IPS-NIHi7 (cell line): Measurements from ENCODE around the gene IL1RAP.

ENCODE experiments used
- DNase-seq: peaks from one replicate; pipeline ENCODE4 v3.0.0; 2012; ENCODE audit warnings: mixed read lengths; ENCODE audit errors: extremely low spot score

IL1RAP gene

DNA sequence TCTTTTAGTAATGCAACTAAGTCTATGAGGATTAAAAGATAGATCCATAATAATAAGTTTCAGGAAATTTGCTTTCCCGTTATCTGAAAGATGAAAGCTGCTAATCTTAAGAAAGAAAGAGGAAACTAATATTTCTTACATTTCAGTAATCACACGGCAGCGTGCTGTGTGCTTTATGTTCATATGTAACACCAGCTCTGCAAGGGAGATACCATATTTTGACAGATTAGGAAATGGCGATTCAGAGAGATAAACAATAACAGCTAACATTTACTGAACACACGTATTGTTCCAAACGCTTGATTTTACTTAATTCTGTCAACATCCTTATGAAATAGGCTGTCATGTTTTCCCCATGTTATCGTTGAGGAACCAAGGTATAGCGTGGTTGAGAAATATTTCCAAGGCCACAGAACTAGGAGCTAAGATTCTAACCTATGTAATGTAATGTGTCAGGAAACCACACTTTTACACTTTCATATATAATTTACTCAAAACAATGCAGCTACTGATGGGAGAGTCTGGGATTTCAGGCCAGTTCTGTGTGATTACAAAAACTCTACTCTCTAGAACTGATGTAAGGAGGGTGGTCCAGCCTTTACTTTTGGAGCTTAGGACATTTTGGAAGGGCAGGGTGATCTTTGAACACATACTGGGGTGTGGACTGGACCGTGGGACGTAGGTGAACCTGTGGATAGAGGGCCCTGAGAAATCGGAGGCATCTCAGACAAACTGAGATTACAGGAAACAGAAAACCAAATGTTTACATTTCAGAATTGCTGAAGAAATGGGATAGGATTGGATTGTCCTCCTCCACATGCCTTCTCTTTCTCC, 100.6 kb downstream of the IL1RAP start:
- DNase-seq, result no peak

DNA sequence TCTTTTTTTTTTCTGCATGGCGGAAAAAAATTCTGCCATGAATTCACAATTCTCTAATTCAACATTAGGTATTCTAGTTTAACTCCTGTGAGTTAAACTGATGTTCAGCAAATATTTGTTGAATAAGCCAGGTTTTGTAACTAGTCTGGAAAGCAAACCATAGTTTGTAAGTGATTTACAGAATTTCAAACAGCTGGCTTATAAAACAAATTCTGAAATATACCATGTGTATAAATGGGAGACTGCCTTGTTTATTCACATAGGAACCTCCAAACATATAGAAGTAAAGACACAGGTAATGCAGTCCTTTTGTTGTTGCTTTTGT, 101.1 kb downstream of the IL1RAP start:
- DNase-seq, result no peak

DNA sequence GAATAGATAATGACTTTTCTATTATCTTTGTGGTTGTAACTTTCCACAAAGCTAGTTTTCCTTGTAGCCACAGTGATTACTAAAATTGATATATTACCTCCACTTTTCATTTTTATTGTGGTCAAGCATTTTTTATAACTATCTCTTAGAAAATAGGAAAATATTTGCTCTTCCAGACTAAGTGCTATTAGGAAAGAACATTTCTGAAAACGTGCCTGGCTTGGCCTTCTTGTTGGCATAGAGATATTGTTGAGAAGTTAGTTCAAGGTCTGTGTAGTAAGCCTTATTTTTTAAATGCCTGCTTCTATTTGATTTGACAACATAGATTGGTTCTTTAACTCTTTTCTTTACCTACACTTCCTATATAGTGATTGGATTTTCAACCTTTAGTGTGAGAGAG, 101.7 kb downstream of the IL1RAP start:
- DNase-seq, result no peak

DNA sequence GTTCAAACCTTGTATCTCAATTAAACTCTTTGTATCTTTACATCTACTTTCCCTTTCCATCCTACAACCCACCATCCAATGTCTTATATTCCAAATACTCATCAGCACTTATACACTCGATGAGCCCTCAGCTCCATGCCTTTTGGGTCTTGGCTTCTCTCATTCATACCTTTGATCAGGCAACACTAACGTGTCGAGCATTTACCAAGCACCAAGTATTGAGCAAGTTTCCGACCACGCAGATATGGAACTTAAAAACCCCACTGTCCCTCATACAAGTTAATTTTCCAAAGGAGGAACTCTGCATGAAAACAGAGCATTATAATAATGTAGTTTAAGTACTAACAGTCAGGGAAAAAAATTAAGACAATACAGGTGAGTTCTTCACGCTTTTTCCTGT, 102.8 kb downstream of the IL1RAP start:
- DNase-seq, result no peak

DNA sequence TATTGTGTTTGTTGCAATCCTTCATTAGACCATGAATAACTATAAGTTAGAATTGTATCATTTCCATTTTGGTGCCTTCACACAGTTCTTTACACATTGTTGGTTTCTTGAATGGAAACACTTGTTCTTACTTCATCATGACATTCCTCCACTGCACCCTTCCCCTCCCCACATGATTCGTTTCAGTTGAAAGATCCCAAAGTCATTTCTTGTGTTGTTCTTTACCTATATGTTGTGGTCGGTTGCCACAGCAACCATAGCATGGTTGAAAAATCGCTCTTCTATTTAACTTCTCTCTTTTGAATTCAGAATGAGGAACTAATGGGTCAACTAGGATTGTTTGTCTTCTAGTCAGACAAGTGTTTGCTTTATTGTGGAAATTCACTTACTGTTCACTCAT, 103.3 kb downstream of the IL1RAP start:
- no peak for DNase-seq

GRCh38 chr3:190618330-190619030, 104.6 kb downstream of the IL1RAP start:
- DNase-seq, result no peak

DNA sequence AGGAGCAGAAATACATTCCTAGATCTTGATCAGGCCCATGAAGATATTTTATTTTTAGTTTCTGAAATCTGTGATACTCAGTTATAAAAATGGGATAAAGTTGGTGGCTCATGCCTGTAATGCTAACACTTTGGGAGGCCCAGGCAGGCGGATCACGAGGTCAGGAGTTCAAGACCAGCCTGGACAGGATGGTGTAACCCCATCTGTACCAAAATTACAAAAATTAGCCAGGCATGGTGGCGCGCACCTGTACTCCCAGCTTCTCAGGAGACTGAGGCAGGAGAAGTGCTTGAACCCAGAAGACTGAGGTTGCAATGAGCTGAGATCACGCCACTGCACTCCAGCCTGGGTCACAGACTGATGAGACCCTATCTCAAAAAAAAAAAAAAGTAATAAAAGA, 105.5 kb downstream of the IL1RAP start:
- no peak for DNase-seq

DNA sequence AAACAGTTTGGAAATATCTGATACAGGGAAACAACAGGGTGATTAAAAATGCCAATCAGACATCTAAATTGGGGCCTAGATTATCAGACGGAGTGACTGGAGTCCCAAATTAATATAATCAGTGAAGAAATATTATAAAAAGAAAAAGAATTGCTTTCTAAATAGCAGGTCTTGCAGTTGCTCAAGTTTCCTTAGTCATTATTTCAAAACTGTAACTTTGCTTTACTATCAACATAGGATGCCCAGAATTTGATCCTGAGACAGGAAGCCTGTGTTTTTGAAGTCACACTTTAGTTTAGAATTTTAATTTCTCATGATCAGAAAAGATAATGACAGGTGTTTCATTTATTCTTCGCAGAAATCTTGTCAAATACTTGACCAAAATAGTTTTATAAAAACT, 105.9 kb downstream of the IL1RAP start:
- no peak for DNase-seq

DNA sequence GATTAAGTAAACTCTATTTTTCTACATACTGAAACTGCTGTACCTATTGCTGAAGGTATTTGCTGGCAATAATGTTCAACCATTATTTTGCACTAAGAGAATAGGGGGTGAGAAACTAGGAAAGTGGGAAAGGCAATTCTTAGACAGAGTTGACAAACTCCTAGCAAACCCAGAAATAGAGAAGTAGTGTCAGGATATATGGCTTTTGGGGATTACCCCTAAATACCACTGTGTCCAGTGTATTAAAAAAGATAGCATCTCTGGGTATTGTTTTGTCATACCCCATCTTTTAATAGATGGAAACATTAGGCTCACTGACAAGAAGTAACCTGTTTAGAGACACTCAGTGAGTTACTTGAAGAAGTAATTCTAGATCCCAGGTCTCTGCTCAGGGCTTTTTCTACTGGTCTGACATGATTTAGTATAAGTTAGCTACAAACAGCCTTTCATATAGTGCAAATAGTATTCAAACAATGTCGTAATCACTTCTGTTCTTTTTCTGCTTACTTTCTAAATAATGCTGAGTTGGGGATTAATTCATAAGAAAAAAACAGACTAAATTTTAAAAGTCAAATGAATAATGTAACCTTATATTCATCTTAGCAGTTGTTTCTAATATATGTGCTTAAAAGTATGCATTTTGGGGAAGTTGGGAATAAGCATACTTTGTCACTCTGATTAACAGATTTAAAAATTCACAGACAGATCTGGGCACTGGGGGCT, 107.2 kb downstream of the IL1RAP start:
- no peak for DNase-seq

GRCh38 chr3:190621927-190622326, 108.0 kb downstream of the IL1RAP start:
- no peak for DNase-seq

DNA sequence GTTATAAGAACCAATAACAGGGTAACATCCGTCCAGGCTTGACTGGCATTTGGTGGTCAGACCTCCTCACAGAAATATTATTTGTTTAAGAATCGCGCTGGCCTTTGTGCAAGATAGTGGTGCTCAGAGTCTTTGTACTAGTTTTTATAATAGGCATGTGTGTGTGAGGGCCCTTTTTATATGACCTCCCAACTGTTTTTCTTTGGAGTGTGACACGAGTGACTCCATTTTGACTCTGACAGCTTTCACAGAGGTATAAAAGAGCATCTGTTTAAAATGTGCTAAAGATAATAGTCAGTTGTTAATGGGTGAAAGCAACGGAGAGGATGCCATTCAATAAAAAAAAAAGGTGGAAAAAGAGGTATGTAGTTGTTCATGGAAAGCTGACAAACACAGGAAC, 110.4 kb downstream of the IL1RAP start:
- DNase-seq, result no peak

DNA sequence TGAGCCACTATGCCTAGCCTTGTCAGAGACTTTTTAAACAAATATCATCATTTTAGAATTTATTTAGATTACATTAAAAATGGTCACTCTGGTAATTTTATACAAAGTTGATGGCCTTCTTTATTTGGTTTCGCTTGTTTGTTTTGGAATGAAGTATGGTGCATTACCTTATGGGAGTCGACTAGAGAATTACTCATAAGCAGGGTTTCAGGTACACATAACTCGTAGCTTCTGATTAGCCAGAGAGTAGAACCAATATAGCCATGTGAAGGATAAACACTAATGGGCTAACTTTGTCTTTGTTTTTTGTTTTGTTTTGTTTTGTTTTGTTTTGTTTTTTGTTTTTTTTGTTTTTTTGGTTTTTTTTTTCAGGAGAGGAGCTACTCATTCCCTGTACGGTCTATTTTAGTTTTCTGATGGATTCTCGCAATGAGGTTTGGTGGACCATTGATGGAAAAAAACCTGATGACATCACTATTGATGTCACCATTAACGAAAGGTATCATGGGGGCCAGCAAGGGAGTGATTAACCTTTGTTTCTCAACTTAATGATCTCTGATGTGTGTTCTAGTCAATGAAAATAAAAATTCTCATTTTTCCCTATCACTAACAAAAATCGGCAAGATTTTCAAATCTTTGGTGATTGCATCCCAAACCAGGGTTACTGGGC, 113.2 kb downstream of the IL1RAP start:
- DNase-seq, result no peak

GRCh38 chr3:190629088-190629487, 115.2 kb downstream of the IL1RAP start:
- no peak for DNase-seq

DNA sequence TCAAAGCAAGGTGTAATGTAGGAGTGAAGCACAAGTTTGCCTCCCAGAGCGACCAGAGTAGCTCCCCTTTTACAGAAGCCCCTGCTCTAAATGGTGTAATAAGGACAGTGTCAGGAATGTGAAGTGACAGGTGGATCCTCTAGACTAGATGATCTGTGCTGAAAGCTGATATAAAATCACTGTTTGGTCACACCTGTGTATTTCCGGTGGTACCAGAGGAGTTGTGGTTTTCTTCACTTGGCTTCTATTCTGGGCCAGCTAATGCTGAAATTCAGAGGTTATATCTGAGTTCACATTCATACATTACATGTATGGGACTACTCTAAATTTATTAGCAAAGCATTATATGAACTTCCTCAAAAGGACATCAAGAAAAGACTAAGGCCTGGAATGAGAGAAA, 117.4 kb downstream of the IL1RAP start:
- no peak for DNase-seq

- no peak for DNase-seq
Observed at GRCh38 chr3:190641564-190641963, 127.7 kb downstream of the IL1RAP start.

DNA sequence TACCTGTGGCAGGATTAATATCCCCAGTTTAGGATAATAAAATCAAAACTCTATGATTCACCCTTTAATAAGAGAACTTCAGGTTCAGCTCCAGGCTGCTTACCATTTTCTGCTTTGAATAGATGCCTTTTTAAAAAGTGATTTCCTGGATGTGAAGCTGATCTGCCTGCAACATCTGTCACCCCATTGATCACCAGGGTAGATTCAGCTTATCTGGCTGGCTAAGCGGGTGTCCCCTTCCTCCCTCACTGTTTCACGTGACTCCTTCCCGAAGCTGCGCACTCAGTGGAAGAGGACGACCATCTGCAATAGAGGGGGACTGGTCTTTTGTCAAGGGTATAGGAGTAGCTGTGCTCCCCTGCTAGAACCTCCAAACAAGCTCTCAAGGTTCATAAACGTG, 128.1 kb downstream of the IL1RAP start:
- no peak for DNase-seq

DNA sequence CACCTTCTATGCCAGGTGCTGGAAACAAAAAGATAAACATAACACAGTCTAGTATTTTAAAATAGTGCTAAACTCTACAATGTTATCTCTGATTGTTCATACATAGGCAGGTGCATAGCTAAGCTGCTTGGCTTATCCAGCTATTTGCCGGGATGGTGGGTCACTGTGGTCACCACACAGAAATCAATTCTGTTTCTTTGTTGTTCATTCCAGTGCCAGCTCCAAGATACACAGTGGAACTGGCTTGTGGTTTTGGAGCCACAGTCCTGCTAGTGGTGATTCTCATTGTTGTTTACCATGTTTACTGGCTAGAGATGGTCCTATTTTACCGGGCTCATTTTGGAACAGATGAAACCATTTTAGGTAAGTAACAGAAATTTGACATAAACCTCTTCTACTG, 130.2 kb downstream of the IL1RAP start:
- DNase-seq, result no peak

GRCh38 chr3:190644766-190645165, 130.9 kb downstream of the IL1RAP start:
- DNase-seq, result no peak

GRCh38 chr3:190645932-190646460, 132.1 kb downstream of the IL1RAP start:
- DNase-seq, result no peak

DNA sequence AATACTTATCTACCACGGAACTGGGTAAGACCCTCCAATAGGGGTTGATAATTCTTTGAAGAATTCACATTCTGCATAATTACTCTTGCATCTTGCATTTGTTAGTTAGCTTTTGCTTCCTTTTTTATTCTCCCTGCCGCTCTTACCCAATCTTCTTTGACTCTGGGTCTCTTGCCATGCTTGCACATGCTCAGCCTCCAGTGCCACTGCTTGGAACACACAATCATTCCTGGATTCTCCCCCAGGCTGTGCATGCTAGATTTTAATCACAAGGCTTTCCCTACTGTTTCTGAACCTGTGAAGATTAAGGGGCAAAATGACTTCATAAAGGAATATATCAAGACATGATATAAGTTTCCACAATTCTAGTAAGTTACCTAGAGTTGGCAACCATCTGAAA, 133.1 kb downstream of the IL1RAP start:
- DNase-seq, result no peak

- DNase-seq, result no peak
Observed at GRCh38 chr3:190655933-190656332, 142.0 kb downstream of the IL1RAP start.

DNA sequence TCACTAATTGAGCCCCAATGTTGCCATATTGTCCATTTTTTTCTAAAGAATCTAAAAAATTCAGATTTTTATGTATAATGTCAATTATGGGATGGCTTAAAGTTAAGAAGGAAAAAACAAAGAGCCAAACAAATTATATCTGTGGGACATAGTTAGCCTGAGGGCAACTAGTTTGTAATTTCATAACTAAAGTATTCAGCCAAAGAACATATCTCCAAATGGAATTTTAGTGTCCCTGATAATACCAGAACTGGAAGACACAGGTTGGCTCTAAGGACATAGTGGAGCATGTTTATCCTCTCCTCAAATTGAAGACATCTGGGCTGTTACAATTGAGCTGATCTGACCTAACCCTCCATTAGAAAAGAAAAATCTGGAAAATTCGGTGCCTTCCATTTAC, 144.2 kb downstream of the IL1RAP start:
- DNase-seq, result no peak
